Endothelial cell (in vitro differentiated cells): ENCODE measurements around the gene ZNF444. TPM values are rescaled to one million over a fixed set of nuclear protein-coding genes. Genes with fewer than 3 reads are reported as not detected.

Experiments used
- DNase-seq: peaks from one replicate; pipeline ENCODE4 v3.0.0; 2021; ENCODE audit warnings: low spot score
- H3K27ac Mint-ChIP-seq: one replicate; pipeline ENCODE4 v1.8.0; 2021; ENCODE audit warnings: mixed read lengths, inconsistent platforms; ENCODE audit not compliant: unreplicated experiment
- H3K27me3 Mint-ChIP-seq: one replicate; pipeline ENCODE4 v1.8.0; 2021; ENCODE audit warnings: mild to moderate bottlenecking, moderate library complexity, mixed read lengths, inconsistent platforms; ENCODE audit not compliant: unreplicated experiment
- H3K36me3 Mint-ChIP-seq: one replicate; pipeline ENCODE4 v1.8.0; 2021; ENCODE audit warnings: mild to moderate bottlenecking, low read depth, mixed read lengths, inconsistent platforms; ENCODE audit not compliant: unreplicated experiment
- H3K4me1 Mint-ChIP-seq: one replicate; pipeline ENCODE4 v1.8.0; 2021; ENCODE audit warnings: mild to moderate bottlenecking, mixed read lengths, inconsistent platforms; ENCODE audit not compliant: unreplicated experiment
- H3K4me3 Mint-ChIP-seq: one replicate; pipeline ENCODE4 v1.8.0; 2021; ENCODE audit warnings: mild to moderate bottlenecking, mixed read lengths, inconsistent platforms; ENCODE audit not compliant: unreplicated experiment
- H3K9me3 Mint-ChIP-seq: one replicate; pipeline ENCODE4 v1.8.0; 2021; ENCODE audit warnings: mixed read lengths, inconsistent platforms; ENCODE audit not compliant: unreplicated experiment
- total RNA-seq: library from RNA; stranded (reverse); fragmentation: NEBNext Ultra II Directional; extraction: Animal tissue kit (Norgen Biotek cat#: 25700); gene quantifications from one replicate; pipeline ENCODE4 v1.2.1, GENCODE V29; 2021; ENCODE audit not compliant: unreplicated experiment
- TF ChIP-seq, protein P1 (sequence below): fragments of 200-600 bp; sonication (generic); IDR thresholded peaks from one replicate; pipeline ENCODE4 v1.5.0; 2021; ENCODE audit warnings: antibody characterized with exemption; ENCODE audit not compliant: unreplicated experiment

The ZNF444 gene
- total RNA-seq, 1 donor from 2014 or later: 40.8 TPM

DNA sequence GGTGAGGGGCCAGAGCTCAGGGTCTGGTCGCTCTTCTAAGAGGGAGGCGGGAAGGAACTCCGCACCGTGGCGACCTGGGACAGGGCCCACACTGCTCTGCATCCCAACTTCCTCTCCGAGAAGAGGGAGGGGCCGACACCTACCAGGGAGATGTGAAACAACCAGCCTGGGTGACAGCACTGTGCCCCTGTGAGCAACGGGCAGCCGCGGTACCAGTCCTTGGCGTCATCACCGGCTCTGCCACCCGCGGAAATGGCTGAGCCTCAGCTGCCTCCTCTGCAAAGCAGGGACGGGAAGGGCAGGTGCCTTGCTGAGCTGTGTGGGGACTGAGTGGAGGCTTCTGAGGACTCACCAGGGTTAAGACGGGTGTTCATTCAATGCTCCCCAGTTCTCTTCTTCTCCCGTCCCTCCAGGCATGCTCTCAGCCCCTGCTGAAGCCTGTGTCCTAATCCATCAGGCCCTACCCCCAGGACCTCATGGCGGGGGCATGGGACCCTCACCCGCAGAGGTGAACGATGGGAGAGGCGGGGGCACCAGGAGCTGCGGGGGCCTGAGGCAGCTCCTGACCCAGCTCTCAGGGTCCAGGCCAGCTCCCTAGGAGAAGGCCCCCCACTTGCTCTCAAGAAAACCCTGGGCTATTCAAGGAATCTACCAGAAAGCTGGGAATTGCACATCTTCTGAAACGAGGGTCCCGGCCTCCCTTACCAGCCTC, 29.3 kb upstream of the ZNF444 start:
- H3K27me3 Mint-ChIP-seq: peaks cover 13% of the 10 kb centered on the region
- TF ChIP-seq, protein P1, sequence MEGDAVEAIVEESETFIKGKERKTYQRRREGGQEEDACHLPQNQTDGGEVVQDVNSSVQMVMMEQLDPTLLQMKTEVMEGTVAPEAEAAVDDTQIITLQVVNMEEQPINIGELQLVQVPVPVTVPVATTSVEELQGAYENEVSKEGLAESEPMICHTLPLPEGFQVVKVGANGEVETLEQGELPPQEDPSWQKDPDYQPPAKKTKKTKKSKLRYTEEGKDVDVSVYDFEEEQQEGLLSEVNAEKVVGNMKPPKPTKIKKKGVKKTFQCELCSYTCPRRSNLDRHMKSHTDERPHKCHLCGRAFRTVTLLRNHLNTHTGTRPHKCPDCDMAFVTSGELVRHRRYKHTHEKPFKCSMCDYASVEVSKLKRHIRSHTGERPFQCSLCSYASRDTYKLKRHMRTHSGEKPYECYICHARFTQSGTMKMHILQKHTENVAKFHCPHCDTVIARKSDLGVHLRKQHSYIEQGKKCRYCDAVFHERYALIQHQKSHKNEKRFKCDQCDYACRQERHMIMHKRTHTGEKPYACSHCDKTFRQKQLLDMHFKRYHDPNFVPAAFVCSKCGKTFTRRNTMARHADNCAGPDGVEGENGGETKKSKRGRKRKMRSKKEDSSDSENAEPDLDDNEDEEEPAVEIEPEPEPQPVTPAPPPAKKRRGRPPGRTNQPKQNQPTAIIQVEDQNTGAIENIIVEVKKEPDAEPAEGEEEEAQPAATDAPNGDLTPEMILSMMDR: no peak
- no peaks in the 10 kb centered on the region for H3K9me3 Mint-ChIP-seq
- no peak overlapping the region for H3K4me3 Mint-ChIP-seq
- H3K36me3 Mint-ChIP-seq: peaks cover 6% of the 10 kb centered on the region
- H3K27ac Mint-ChIP-seq: no peak overlapping the region
- DNase-seq: no peak
- peaks cover 43% of the 10 kb centered on the region for H3K4me1 Mint-ChIP-seq

DNA sequence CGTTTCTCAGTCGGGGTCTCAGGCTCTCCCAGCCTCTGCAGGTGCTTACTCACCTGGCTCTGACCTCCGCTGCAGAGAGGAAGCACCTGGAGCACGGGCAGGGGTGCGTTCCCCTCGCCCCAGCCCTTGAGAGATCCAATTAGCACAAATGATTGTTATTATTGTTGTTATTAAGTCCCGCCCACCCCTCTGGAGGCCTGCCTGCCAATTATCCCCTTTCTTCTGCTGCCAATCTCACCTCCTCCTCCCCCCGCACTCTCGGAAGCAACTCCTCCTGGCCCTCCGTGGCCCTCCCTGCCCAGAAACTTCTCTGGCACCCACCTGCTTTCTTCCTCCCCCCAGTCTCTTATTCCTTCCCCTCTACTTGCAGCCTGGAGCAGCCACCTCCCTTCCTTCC, 28.8 kb upstream of the ZNF444 start:
- peaks cover 9% of the 10 kb centered on the region for H3K27me3 Mint-ChIP-seq
- peaks cover 39% of the 10 kb centered on the region for H3K4me1 Mint-ChIP-seq
- H3K27ac Mint-ChIP-seq: peak overlapping the region; percentile 37
- H3K4me3 Mint-ChIP-seq: no peak overlapping the region
- no peak for DNase-seq
- no peaks in the 10 kb centered on the region for H3K9me3 Mint-ChIP-seq
- H3K36me3 Mint-ChIP-seq: peaks cover under 1% of the 10 kb centered on the region
- TF ChIP-seq, protein P1: no peak

DNA sequence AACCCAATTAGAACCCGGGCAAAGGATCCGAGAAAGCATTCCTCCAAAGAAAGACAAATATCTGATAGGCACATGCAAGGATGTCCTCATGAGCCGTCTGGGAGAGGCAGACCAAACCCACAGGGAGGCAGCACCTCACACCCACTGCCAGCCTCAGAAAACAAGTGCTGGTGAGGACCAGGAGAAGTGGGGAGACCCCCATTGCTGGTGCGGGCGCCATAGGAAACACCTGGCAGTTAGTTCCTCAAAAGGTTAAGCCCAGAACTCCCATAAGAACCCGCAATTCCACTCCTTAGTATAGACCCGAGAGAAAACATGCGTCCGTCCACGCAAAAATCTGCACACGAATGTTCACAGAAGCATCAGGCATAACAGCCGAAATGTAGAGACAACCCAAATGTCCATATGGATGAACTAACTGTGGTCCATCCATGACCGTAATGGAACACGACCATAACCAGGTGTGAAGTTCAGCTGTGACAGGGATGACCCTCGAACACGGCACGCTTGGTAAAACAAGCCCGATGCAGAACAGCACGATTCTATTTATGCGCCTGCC, 27.9 kb upstream of the ZNF444 start:
- H3K4me1 Mint-ChIP-seq: peaks cover 41% of the 10 kb centered on the region
- TF ChIP-seq, protein P1: no peak
- peak overlapping the region; percentile 54 for H3K27ac Mint-ChIP-seq
- no peaks in the 10 kb centered on the region for H3K36me3 Mint-ChIP-seq
- no peaks in the 10 kb centered on the region for H3K9me3 Mint-ChIP-seq
- H3K4me3 Mint-ChIP-seq: peak overlapping the region; percentile 60
- DNase-seq: no peak
- H3K27me3 Mint-ChIP-seq: peaks cover 11% of the 10 kb centered on the region

DNA sequence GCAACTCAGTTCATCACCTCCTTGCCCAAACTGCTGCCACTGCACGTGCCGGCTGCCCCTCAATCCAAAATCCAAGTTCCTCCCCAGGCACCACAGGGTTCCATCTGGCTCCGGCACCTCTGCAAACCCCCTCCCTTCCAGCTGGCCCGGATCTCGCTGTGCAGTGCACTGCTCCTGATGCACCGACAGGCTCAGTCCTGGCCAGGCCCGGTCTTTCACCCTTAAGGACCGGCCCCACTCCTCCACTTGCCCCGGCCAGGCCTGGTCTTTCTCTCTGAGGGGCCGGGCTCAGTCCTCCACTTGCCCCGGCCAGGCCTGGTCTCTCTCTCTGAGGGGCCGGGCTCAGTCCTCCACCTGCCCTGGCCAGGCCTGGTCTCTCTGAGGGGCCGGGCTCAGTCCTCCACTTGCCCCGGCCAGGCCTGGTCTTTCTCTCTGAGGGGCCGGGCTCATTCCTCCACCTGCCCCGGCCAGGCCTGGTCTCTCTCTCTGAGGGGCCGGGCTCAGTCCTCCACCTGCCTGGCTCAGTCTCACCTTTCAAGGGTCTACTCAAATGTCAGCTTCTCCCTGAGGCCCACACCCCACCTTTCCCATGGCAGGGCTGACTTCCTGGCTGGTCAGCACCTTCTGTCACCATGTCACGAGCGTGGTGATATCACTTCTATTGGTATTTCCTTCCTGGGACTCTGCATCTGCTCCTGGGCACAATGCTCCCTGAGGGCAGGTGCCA, 26.9 kb upstream of the ZNF444 start:
- TF ChIP-seq, protein P1: no peak
- peaks cover 11% of the 10 kb centered on the region for H3K27me3 Mint-ChIP-seq
- peaks cover 37% of the 10 kb centered on the region for H3K4me1 Mint-ChIP-seq
- DNase-seq: no peak
- H3K9me3 Mint-ChIP-seq: no peaks in the 10 kb centered on the region
- no peak overlapping the region for H3K4me3 Mint-ChIP-seq
- peaks cover 4% of the 10 kb centered on the region for H3K36me3 Mint-ChIP-seq
- no peak overlapping the region for H3K27ac Mint-ChIP-seq

DNA sequence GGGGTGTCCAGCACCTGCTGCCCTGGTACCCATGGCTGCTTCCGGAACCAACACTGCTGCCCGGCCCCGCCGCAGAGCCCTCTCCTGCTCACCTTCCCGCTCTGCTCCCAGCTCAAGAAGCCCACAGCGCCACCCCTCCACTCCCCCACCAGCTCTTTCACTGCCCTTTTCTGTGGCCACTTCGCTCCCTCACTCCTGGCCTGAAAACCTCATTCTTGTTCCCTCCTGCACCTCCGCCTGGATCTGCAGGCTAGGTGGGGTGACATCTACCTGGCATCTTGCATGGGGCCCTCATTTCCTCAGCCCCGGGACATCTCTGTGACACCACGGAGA, 26.3 kb upstream of the ZNF444 start:
- TF ChIP-seq, protein P1: no peak
- Mint-ChIP-seq H3K4me3 (no peak overlapping the region), H3K27ac (no peak overlapping the region), H3K4me1 (peaks cover 40% of the 10 kb centered on the region), H3K9me3 (no peaks in the 10 kb centered on the region), H3K27me3 (peaks cover 15% of the 10 kb centered on the region), H3K36me3 (peaks cover 9% of the 10 kb centered on the region)
- DNase-seq: no peak
